ENCODE measurements around the gene HCN2.
"Not testable (repeated sequence)": the region's sequence is repeated elsewhere in the genome, so short reads cannot be mapped to it uniquely, and the experiment has no call there.

The HCN2 gene

DNA sequence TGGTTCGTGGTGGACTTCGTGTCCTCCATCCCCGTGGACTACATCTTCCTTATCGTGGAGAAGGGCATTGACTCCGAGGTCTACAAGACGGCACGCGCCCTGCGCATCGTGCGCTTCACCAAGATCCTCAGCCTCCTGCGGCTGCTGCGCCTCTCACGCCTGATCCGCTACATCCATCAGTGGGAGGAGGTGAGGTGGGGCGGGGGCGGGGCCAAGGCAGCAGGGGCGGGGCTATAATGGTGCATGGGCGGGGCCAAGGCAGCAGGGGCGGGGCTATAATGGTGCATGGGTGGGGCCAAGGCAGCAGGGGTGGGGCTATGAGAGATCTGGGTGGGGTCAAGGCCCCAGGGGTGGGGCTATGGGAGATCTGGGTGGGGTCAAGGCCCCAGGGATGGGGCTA is 14.1 kb downstream of the HCN2 start:
- not testable (repeated sequence) for DNase-seq (ENCODE audit: low read depth, low spot score)

DNA sequence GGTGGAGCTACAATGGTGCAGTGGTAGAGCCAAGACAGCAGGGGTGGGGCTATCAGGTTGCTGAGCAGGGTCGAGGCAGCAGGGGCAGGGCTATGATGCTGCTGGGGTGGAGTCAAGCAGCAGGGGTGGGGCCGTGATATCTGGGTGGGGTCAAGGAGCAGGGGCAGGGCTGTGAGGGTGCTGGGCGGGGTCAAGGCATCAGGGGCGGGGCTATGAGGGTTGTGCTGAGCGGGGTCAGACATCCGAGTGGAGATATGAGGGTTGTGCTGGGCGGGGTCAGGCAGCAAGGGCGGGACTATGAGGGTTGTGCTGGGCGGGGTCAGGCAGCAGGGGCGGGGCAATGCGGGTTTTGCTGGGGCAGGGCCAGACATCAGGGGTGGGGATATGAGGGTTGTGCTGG is 14.7 kb downstream of the HCN2 start:
- no peak for DNase-seq (ENCODE audit: low read depth, low spot score)

DNA sequence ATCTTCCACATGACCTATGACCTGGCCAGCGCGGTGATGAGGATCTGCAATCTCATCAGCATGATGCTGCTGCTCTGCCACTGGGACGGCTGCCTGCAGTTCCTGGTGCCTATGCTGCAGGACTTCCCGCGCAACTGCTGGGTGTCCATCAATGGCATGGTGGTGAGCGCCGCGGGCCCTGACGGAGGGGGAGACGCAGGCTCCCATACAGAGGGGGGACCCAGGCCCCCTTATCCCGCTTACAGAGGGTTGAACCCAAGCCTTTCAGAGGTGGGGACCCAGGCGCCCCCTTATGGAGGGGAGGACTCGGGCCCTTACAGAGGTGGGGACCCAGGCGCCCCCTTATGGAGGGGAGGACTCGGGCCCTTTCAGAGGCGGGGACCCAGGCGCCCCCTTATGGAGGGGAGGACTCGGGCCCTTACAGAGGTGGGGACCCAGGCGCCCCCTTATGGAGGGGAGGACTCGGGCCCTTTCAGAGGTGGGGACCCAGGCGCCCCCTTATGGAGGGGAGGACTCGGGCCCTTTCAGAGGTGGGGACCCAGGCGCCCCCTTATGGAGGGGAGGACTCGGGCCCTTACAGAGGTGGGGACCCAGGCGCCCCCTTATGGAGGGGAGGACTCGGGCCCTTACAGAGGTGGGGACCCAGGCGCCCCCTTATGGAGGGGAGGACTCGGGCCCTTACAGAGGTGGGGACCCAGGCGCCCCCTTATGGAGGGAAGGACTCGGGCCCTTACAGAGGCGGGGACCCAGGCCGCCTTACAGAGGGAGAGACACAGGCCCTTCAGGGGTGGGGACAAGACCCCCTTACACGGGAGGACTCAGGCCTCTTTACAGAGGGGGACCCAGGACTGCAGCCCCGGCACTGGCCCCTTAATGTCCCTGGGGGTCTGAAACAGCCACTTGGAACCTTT is 15.6 kb downstream of the HCN2 start:
- not testable (repeated sequence) for DNase-seq (ENCODE audit: low read depth, low spot score)

DNA sequence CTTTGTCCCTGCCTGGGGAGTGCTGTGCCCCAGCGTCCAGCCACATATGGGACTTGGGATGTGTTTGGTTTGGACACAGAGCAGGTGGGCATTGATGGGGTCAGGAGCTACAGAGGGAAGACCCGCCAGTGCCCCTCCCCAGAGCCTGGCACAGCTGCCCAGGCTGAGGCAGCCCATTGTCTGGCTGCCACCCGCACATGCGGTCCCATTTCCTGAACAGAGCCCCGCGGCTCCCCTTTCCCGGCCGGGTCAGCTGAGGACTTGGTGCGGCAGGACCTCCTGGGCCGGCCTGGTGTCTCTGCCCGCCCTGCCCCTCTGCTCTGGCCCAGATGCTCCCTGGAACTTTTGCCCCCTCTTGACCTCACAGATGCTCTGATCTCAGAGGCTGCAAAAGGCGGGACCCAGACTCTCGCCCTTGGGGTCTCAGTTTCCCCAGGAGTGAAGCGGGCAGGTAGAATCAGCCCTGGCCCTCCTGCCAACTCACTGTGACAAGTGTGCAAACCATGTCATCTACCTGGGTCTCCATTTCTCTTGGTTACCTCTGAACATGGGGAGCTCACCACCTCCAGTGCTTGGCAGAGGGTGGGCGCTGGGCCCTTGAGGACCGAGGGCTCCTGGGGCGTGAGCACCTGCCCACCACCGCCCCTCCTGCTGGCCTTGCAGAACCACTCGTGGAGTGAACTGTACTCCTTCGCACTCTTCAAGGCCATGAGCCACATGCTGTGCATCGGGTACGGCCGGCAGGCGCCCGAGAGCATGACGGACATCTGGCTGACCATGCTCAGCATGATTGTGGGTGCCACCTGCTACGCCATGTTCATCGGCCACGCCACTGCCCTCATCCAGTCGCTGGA is 17.8 kb downstream of the HCN2 start:
- no peak for DNase-seq (ENCODE audit: low read depth, low spot score)

DNA sequence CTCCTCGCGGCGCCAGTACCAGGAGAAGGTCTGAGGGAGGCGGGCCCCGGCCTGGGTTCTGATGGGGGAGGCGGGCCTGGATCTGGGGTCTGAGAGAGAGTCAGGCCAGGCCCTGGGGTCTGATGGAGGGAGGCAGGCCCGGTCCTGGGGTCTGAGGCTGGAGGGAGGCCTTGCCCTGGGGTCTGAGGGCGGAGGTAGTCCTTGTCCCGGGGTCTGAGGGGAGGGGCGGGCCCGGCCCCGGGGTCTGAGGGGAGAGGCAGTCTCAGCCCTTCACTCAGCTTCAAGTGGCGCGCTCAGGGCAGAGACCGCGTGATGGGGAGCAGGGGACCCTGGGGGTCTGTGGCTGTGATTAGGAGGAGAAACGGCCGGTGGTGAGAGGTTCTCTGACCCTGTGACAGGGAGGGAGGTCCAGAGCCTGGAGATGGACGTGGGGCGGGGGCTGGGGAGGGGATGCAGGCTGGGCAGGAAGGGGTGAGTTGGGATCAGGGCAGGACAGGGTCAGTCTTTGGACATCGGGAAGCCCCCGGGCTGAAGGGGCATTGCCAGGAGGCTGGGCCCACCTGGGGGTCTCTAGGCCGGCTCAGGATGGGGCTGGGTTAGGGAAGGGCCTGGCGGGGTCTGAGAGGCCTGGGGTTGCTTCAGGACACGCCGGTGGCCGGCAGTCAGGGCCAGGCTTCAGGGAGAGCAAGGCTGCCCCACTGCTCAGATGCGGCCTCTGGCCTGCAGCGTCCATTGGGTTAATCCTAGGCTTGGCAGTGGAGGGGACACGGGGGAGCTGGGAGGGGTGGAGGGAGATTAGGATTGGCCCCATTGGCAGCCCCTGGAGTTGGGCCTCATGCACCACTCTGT is 18.7 kb downstream of the HCN2 start:
- DNase-seq (ENCODE audit: low read depth, low spot score): no peak

DNA sequence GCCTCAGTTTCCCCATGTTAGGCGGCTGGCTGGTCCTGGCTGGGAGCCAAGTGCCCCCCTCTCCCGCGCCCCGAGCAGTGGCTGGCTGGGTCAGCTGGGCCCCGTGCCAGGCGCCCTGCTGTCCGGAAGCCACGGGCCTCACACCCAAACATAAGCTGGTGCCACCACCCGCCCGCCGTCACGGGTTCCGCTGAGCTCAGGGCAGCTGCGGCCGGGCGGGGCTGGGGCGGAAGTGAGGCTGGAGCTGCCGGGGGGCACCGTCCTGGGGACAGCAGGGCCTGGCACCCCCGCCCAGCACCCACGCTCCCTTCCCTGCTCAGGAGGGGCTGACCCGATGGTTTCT is 19.3 kb downstream of the HCN2 start:
- no peak for DNase-seq (ENCODE audit: low read depth, low spot score)

DNA sequence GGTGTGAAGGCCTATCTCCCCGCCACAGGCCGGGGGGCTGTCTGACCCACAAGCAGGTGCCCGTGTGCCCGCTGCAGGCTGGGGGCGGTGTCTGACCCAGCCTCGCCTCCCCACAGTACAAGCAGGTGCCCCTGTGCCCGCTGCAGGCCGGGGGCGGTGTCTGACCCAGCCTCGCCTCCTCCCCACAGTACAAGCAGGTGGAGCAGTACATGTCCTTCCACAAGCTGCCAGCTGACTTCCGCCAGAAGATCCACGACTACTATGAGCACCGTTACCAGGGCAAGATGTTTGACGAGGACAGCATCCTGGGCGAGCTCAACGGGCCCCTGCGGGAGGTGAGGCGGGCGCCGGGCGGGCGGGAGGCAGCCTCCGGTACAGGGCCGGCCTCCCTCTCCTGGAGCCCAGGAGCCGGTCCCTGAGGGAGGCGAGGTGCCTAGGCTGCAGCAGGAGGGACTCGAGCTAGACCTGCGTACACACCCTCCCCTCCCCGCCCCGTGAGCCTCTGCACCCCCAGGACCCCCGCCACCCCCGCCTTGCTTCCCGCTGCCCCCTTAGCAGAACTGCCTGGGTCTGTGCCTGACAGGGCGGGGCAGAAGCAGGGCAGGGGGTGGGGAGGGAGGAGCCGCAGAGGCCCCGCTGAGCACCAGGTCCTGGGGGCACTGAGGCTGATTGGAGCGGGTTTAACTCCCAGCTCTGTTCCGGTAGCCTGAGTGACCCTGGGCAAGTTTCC is 20.6 kb downstream of the HCN2 start:
- no peak for DNase-seq (ENCODE audit: low read depth, low spot score)

DNA sequence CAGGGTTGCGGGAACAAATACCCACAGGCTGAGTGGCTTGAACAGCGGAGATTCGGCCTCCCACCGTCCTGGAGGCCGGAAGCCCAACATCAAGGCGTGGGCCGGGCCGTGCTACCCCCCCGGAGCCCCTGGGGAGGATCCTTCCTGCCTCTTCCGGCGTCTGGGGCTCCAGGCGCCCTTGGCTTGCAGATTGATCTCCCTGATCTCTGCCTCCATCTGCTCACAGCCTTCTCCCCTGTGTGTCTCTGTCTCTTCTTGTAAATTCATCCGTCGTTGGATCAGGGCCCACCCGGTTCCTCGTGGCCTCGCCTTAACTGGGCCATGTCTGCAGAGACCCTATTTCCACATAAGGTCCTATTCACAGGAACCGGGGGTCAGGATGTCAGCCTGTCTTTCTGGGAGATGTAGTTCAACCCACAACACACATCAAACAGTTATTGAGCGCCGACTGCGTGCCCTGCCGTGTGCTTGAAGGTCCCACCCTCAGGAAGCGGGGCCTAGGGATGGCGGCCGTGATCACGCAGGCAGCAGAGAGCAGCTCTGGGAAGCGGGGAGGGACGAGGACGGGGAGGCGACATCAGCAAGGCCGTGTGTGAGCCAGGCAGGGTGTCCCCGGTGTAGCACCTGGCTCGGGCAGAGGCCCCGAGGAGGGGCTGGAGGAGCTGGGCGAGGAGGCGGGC is 21.3 kb downstream of the HCN2 start:
- no peak for DNase-seq (ENCODE audit: low read depth, low spot score)

DNA sequence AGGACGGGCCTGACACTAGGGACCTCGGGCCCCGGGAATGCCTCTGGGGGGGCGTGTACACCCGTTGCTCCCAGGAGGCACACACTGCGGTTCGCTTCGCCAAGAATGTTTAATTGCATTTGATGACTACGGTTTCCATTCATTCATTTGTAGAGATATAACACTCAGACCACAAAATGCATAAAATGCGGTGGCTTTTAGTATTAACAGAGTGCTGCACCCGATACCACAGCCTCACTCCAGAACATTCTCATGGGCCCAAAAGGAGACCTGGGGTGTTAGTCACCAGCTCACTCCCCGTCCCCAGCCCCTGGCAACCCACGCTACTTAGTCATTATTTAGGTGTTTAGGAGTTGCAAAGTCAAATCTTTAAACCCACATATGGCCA is 21.8 kb downstream of the HCN2 start:
- no peak for DNase-seq (ENCODE audit: low read depth, low spot score)

DNA sequence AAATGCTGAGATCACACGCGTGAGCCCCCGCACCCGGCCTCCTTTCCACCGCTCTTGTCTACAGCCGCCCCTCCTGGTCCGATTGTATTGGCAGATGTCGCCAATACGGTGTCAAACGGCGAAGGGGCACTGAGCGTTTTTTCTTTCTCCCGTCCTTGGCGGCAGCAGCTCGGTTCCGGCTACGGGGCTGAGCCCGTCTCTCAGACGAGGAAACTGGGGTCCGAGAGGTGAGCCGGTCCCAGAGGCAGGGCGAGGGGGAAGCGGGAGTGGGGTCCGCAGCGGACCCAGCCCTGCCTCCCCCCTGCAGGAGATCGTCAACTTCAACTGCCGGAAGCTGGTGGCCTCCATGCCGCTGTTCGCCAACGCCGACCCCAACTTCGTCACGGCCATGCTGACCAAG is 23.3 kb downstream of the HCN2 start:
- no peak for DNase-seq (ENCODE audit: low read depth, low spot score)

DNA sequence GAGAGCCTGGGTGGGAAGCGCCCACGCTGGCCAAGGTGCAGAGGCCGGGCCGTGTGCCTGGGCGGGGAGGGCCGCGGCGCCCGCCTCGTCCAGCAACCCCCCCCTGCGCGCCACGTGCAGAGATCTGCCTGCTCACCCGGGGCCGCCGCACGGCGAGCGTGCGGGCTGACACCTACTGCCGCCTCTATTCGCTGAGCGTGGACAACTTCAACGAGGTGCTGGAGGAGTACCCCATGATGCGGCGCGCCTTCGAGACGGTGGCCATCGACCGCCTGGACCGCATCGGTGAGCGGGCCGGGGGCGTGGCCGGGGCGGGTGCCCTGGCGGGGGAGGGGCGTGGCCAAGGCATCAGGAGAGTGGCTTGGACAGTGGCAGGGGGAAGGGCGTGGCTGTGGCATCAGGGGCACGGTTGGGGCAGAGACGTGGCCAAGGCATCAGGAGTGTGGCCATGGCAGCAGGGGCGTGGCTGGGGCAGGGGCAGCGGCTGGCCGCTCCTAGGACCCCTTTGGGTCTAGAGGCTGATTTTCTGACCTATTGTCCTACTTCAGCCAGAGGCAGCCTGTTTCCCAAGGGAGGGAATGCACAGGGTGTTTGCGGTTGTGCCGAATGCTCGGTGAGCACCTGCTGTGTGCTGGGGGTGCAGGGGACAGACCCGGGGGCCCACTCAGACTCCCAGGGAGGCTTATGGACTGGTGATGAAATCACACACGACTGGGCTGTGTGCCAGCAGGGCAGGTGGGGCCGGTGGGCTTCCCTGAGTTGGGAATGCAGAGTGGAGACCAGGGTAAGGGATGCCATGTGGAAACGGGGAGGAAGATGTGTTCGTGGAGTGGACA is 24.3 kb downstream of the HCN2 start:
- DNase-seq (ENCODE audit: low read depth, low spot score): no peak

DNA sequence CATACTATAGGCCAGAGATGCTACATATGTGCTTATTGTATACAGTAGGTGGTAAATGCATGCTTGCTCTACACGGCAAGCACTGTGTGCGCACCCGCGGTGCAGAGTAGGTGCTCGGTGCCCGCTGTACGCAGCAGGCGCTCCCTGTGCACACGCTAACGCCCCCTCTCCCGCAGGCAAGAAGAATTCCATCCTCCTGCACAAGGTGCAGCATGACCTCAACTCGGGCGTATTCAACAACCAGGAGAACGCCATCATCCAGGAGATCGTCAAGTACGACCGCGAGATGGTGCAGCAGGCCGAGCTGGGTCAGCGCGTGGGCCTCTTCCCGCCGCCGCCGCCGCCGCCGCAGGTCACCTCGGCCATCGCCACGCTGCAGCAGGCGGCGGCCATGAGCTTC is 25.9 kb downstream of the HCN2 start:
- DNase-seq (ENCODE audit: low read depth, low spot score): no peak

DNA sequence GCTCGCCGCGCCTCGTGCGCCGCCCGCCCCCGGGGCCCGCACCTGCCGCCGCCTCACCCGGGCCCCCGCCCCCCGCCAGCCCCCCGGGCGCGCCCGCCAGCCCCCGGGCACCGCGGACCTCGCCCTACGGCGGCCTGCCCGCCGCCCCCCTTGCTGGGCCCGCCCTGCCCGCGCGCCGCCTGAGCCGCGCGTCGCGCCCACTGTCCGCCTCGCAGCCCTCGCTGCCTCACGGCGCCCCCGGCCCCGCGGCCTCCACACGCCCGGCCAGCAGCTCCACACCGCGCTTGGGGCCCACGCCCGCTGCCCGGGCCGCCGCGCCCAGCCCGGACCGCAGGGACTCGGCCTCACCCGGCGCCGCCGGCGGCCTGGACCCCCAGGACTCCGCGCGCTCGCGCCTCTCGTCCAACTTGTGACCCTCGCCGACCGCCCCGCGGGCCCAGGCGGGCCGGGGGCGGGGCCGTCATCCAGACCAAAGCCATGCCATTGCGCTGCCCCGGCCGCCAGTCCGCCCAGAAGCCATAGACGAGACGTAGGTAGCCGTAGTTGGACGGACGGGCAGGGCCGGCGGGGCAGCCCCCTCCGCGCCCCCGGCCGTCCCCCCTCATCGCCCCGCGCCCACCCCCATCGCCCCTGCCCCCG is 26.5 kb downstream of the HCN2 start:
- DNase-seq (ENCODE audit: low read depth, low spot score): no peak

DNA sequence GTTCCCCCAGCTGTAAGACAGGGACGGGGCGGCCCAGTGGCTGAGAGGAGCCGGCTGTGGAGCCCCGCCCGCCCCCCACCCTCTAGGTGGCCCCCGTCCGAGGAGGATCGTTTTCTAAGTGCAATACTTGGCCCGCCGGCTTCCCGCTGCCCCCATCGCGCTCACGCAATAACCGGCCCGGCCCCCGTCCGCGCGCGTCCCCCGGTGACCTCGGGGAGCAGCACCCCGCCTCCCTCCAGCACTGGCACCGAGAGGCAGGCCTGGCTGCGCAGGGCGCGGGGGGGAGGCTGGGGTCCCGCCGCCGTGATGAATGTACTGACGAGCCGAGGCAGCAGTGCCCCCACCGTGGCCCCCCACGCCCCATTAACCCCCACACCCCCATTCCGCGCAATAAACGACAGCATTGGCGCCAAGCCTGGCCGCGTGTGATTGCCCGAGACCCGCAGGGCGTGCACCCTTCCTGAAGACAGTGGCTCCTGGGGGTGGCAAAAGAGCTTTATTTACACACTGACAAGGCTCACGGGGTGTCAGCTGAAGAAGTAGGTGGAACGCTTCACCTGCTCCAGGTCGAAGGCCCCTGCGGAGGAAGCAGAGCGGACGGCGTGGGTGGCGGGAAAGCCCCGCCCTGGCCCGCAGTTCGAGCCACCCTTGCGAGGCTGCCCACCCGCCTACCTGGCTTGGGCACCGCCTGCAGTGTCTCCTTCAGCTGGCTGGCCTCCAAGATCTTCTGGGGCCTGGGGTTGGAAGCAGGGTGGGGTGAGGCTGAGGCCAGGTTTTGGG is 27.3 kb downstream of the HCN2 start:
- no peak for DNase-seq (ENCODE audit: low read depth, low spot score)

DNA sequence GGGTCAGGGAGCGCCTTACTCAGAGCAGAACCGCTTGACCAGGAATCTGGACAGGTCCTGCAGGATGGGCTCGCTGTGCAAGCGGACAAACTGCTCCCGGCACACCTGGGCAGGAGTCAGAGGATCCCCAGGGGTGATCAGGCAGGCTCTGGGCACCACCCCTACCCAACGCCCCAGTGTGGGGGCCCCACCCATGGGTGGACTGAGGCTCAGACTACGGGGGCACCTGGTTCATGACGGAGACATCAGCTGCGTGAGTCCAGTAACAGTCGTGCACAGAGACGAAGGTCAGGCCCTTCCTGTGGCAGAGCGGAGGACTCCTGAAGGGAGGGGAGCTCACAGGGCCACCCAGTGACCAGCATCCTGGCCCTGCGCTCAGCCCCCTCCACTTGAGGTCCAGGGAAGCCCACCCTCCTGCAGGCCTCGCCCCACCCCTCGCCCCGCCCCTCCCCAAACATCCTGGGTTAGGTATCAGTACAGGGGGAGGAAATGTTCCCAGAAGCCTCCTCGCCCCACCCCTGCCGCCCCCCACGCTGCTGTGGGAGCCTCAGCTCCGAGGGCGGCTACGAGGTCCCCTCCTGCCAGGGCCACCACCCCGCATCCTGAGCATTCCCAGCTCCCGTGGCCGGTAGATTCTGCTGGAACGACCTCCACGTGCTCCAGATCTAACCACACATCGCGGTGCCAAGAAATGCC is 28.0 kb downstream of the HCN2 start:
- DNase-seq (ENCODE audit: low read depth, low spot score): no peak

DNA sequence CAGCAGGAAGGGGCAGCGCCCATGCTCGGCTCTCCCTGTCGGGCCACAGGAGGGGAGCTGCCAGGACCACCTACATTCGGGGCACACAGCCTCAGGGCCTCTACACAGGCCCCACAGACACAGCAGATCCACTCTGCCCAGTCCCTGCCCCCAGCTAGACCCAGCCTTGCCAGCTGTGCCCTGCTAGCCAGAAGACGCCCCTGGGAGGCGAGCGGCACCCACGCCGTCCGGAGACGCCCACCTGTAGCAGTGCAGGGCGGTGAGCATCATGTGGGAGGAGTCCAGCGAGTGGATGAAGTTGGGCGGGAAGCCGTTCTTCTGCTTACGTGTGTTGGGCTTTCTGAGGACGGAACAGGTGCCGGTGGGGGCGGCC is 28.6 kb downstream of the HCN2 start:
- no peak for DNase-seq (ENCODE audit: low read depth, low spot score)

DNA sequence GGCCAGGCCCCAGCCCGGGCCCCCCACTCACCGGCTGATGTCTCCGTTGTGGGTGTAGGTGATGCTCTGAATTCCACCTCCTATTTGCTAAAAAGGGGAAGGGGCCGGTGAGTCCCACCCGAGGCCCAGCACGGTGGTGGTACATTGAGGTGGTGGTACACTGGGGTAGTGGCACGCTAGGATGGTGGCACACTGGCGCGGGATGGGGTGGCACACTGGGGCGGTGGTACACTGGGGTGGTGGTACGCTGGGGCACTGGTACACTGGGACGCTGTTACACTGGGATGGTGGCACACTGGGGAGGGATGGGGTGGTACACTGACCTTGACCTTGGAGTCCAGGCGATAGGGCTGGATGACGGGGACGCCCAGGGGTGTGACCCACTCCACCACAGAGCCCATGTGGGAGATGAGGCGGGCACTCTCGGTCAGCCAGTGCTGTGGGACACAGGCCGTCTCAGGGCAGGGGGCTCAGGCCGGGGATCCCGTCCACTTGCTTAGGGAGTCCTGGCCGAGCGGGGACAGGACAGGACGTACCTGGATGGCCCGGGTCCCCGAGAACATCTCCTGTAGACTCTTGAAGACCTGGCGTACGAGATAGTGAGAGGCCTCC is 29.1 kb downstream of the HCN2 start:
- no peak for DNase-seq (ENCODE audit: low read depth, low spot score)
